ENCODE results near the gene ROM1.
A peak's percentile ranks its signal among the peaks of the same experiment; 100 is the strongest.

Gene ROM1

GRCh38 chr11:62656796-62657429 lies 43.9 kb downstream of the ROM1 start:
- TF ChIP-seq FOXP2 (optimal IDR thresholded peaks at IDR 0.05; ENCODE audit: control extremely low read depth, extremely low read length, insufficient read depth) (no peak), POLR2AphosphoS5 (IDR thresholded peaks at IDR 0.05; ENCODE audit: borderline replicate concordance, low read depth, low read length) (no peak), EZH2 (IDR thresholded peaks at IDR 0.05) (no peak)
- Histone ChIP-seq H3K4me3 (no peak overlapping the region), H3K27ac (no peak overlapping the region), H3K9ac (ENCODE audit: insufficient read length) (peak overlapping the region; percentile 3), H3K36me3 (ENCODE audit: insufficient read depth, low read length) (no peaks in the 10 kb centered on the region), H3K9me3 (ENCODE audit: low read depth, low read length) (no peaks in the 10 kb centered on the region)
- no peak for DNase-seq (ENCODE audit: low read depth, low spot score)

GRCh38 chr11:62664405-62665074 lies 51.5 kb downstream of the ROM1 start:
- TF ChIP-seq FOXP2 (optimal IDR thresholded peaks at IDR 0.05; ENCODE audit: control extremely low read depth, extremely low read length, insufficient read depth) (no peak), POLR2AphosphoS5 (IDR thresholded peaks at IDR 0.05; ENCODE audit: borderline replicate concordance, low read depth, low read length) (no peak), EZH2 (IDR thresholded peaks at IDR 0.05) (no peak)
- DNase-seq (ENCODE audit: low read depth, low spot score), result no peak
- H3K36me3 ChIP-seq (ENCODE audit: insufficient read depth, low read length), result peaks cover 25% of the 10 kb centered on the region
- peak overlapping the region; percentile 78; the same call in 1 of the 2 replicates for H3K27ac ChIP-seq
- peak overlapping the region; percentile 97 for H3K9ac ChIP-seq (ENCODE audit: insufficient read length)
- no peaks in the 10 kb centered on the region for H3K9me3 ChIP-seq (ENCODE audit: low read depth, low read length)
- peak overlapping the region; percentile 92 for H3K4me3 ChIP-seq
